Endothelial cell of umbilical vein (primary cell): ENCODE results near the gene UBASH3B. TPM values are rescaled to one million over a fixed set of nuclear protein-coding genes. Genes with fewer than 3 reads are reported as not detected.

Experiments
- BruUV-seq: library from RNA; stranded (reverse); fragments of 400-500 nt; replicated peaks from 2 replicates; lab custom pipeline; 2021; lab: Mats Ljungman, UMichigan
- CTCF ChIA-PET: fragments of 300-600, 350-600 bp; sonication (Branson Sonifier 250); formaldehyde crosslinking; loops from one replicate; lab custom pipeline; 2021; ENCODE audit warnings: antibody characterized with exemption, inconsistent platforms; lab: Charles Lee
- POLR2A ChIA-PET: fragments of 300-600, 350-600 bp; sonication (Branson Sonifier 250); formaldehyde crosslinking; loops from one replicate; lab custom pipeline; 2021; ENCODE audit warnings: antibody characterized with exemption, inconsistent platforms; lab: Charles Lee
- DNase-seq: peaks from one replicate; pipeline ENCODE4 v3.0.0-alpha.2; 2011; ENCODE audit warnings: low read depth, low spot score
- FAIRE-seq: peaks from 2 replicates; lab custom pipeline; 2011; peaks lifted over from hg19 to GRCh38; lab: Jason Lieb, UNC
- H2AFZ ChIP-seq: 2 replicates; pipeline ENCODE4 v1.6.0; 2012; ENCODE audit warnings: low read depth, low read length, control low read depth, inconsistent platforms
- H3K27ac ChIP-seq: 2 replicates; pipeline ENCODE4 v1.5.1; 2011; ENCODE audit warnings: low read depth, mild to moderate bottlenecking, control low read depth, low read length, moderate library complexity; ENCODE audit not compliant: insufficient read depth
- H3K27me3 ChIP-seq, 2 experiments: 2 replicates each; pipeline versions ENCODE4 v1.6.0 to v1.6.1; 2011; ENCODE audit warnings: low read length in 2 of 2, mixed read lengths in 1 of 2; ENCODE audit not compliant: control insufficient read depth in 2 of 2, insufficient read depth in 2 of 2
- H3K36me3 ChIP-seq, 2 experiments: 2 replicates in 1 of 2; 3 replicates in 1 of 2; pipeline ENCODE4 v1.5.1; 2011; ENCODE audit warnings: low read length in 2 of 2, mild to moderate bottlenecking in 1 of 2, moderate library complexity in 1 of 2; ENCODE audit not compliant: control insufficient read depth in 2 of 2, insufficient read depth in 2 of 2; ENCODE audit errors: extremely low read depth in 1 of 2
- H3K4me1 ChIP-seq: 3 replicates; pipeline ENCODE4 v1.5.1; 2011; ENCODE audit warnings: mild to moderate bottlenecking, low read length; ENCODE audit not compliant: control insufficient read depth, insufficient read depth; ENCODE audit errors: extremely low read depth
- H3K4me2 ChIP-seq: 2 replicates; pipeline ENCODE4 v1.6.1; 2011; ENCODE audit warnings: low read length, control low read depth, mixed read lengths; ENCODE audit not compliant: insufficient read depth
- H3K4me3 ChIP-seq, 3 experiments: fragments of 200-600 bp in 1 of 3; sonication (generic), shearing (Covaris generic) in 1 of 3; replicated peaks in 1 of 3; 2 replicates each; pipeline ENCODE4 v1.5.1; 2011 to 2016; ENCODE audit warnings: control low read depth in 3 of 3, low read length in 3 of 3, mild to moderate bottlenecking in 2 of 3, inconsistent platforms in 1 of 3, low read depth in 1 of 3, moderate library complexity in 1 of 3; ENCODE audit not compliant: insufficient read depth in 1 of 3
- H3K79me2 ChIP-seq: 2 replicates; pipeline ENCODE4 v1.6.0; 2012; ENCODE audit warnings: low read length, inconsistent platforms; ENCODE audit not compliant: control insufficient read depth, insufficient read depth
- H3K9ac ChIP-seq: replicated peaks from 2 replicates; pipeline ENCODE3; 2011; ENCODE audit warnings: low read length, control low read depth; ENCODE audit not compliant: insufficient read depth; ENCODE audit errors: extremely low read depth
- H3K9me1 ChIP-seq: replicated peaks from 3 replicates; pipeline ENCODE4 v1.6.0; 2011; ENCODE audit warnings: mild to moderate bottlenecking, low read length; ENCODE audit not compliant: control insufficient read depth, insufficient read depth; ENCODE audit errors: extremely low read depth
- H3K9me3 ChIP-seq: replicated peaks from 2 replicates; pipeline ENCODE4 v1.5.1; 2012; ENCODE audit warnings: low read length, inconsistent platforms; ENCODE audit not compliant: control insufficient read depth, insufficient read depth
- H4K20me1 ChIP-seq: replicated peaks from 2 replicates; pipeline ENCODE3; 2011; ENCODE audit warnings: mild to moderate bottlenecking, low read length; ENCODE audit not compliant: control insufficient read depth, insufficient read depth; ENCODE audit errors: extremely low read depth
- EZH2 ChIP-seq: IDR thresholded peaks from 2 replicates; pipeline ENCODE4 v1.6.1; 2012; ENCODE audit warnings: borderline replicate concordance, low read depth, mild to moderate bottlenecking, moderate library complexity, low read length, inconsistent platforms; ENCODE audit not compliant: severe bottlenecking
- FOS ChIP-seq: IDR thresholded peaks from 2 replicates; pipeline ENCODE4 v1.6.1; 2011; ENCODE audit warnings: mild to moderate bottlenecking, low read length, moderate library complexity, borderline replicate concordance; ENCODE audit not compliant: insufficient read depth
- GATA2 ChIP-seq: IDR thresholded peaks from 2 replicates; pipeline ENCODE4 v1.7.0; 2011; ENCODE audit warnings: low read depth, mild to moderate bottlenecking, moderate library complexity, mixed read lengths, low read length; ENCODE audit not compliant: insufficient read length, insufficient read depth
- JUN ChIP-seq: IDR thresholded peaks from 2 replicates; pipeline ENCODE4 v1.6.1; 2011; ENCODE audit warnings: borderline replicate concordance, low read depth; ENCODE audit not compliant: insufficient read length, insufficient read depth
- MYC ChIP-seq: IDR thresholded peaks from one replicate; pipeline ENCODE4 v1.6.1; 2011; ENCODE audit warnings: mild to moderate bottlenecking, low read depth, low read length
- POLR2A ChIP-seq: IDR thresholded peaks from 2 replicates; pipeline ENCODE4 v1.6.1; 2012; ENCODE audit warnings: low read depth, mild to moderate bottlenecking, control low read depth, low read length
- POLR2AphosphoS5 ChIP-seq: IDR thresholded peaks from 2 replicates; pipeline ENCODE4 v1.6.1; 2012; ENCODE audit warnings: low read depth, mild to moderate bottlenecking, control low read depth, low read length, moderate library complexity; ENCODE audit not compliant: insufficient read depth
- dilution Hi-C: fragments of 300-500 bp; cut with MboI; formaldehyde crosslinking; loops from one replicate; pipeline ENCODE4 v1.15.0; 2019; ENCODE audit warnings: low sequenced_read_pairs; ENCODE audit not compliant: extremely low pct_ligation_motif_present
- intact Hi-C: fragments of 100-400 bp; cut with micrococcal nuclease; formaldehyde crosslinking; loops from one replicate; pipeline ENCODE4 v1.10.0; 2022
- polyA plus RNA-seq, 4 experiments: library from polyadenylated mRNA; depleted of rRNA in 3 of 4; stranded (reverse) in 3 of 4; unstranded in 1 of 4; fragments of >200 nt; gene quantifications; 2 replicates each; pipeline versions ENCODE4 v1.2.1 to v1.2.3, GENCODE V29; 2011 to 2012; ENCODE audit warnings: missing spikeins in 1 of 4
- total RNA-seq: library from RNA; stranded (reverse); gene quantifications from 2 replicates; pipeline ENCODE4 v1.2.3, GENCODE V29; 2021
- TF ChIP-seq, protein P1 (sequence below): IDR thresholded peaks from 2 replicates; pipeline ENCODE4 v1.6.1; 2011; ENCODE audit not compliant: insufficient read depth, insufficient read length
- TF ChIP-seq, protein P2 (sequence below), 2 donors: IDR thresholded peaks; 1 replicate in 1 of 2; 2 replicates in 1 of 2; pipeline ENCODE4 v1.5.1; 2011; ENCODE audit warnings: low read length in 2 of 2, mild to moderate bottlenecking in 2 of 2, moderate library complexity in 2 of 2, control low read depth in 1 of 2, inconsistent platforms in 1 of 2, low read depth in 1 of 2; ENCODE audit not compliant: insufficient read depth in 1 of 2; ENCODE audit errors: extremely low read depth in 1 of 2

Gene UBASH3B
- total and polyA plus RNA-seq, 2 donors (not counting 3 experiments of a cell fraction or from before 2014, with no cell fraction given) = 23.7 to 38.1 TPM

GRCh38 chr11:122697636-122698167, 42.2 kb downstream of the UBASH3B start:
- Histone ChIP-seq H3K4me3 (no peak overlapping the region), H3K4me2 (no peak overlapping the region), H3K36me3 (no peaks in the 10 kb centered on the region), H3K27ac (no peak overlapping the region), H3K9me1 (no peaks in the 10 kb centered on the region), H3K27me3 (no peaks in the 10 kb centered on the region), H3K79me2 (peaks cover 6% of the 10 kb centered on the region), H3K9me3 (no peaks in the 10 kb centered on the region), H4K20me1 (no peaks in the 10 kb centered on the region), H3K9ac (no peak overlapping the region), H2AFZ (no peak overlapping the region), H3K4me1 (peaks cover 7% of the 10 kb centered on the region)
- ChIA-PET CTCF (interaction anchor here (2.1 to 2.6 kb wide), 2 partner anchors 14 to 83 kb away, joined by 10 to 14 read pairs; no protein-coding TSS in a partner anchor), POLR2A (no interaction called here)
- no peak for TF ChIP-seq JUN
- no TSS peak for BruUV-seq
- DNase-seq (no peak), FAIRE-seq (no peak)
- dilution Hi-C loops (no loop called here), intact Hi-C loops (no loop called here)

- Histone ChIP-seq H3K4me3 (no peak overlapping the region), H3K9me3 (no peaks in the 10 kb centered on the region), H3K4me2 (no peak overlapping the region), H3K79me2 (peaks cover 4% of the 10 kb centered on the region), H4K20me1 (no peaks in the 10 kb centered on the region), H3K36me3 (no peaks in the 10 kb centered on the region), H2AFZ (no peak overlapping the region), H3K9ac (no peak overlapping the region), H3K9me1 (no peaks in the 10 kb centered on the region), H3K4me1 (peaks cover 13% of the 10 kb centered on the region), H3K27ac (no peak overlapping the region), H3K27me3 (no peaks in the 10 kb centered on the region)
- TF ChIP-seq MYC (no peak), POLR2AphosphoS5 (no peak), JUN (no peak), FOS (no peak), POLR2A (no peak), GATA2 (no peak), EZH2 (no peak)
- TF ChIP-seq, protein P1, sequence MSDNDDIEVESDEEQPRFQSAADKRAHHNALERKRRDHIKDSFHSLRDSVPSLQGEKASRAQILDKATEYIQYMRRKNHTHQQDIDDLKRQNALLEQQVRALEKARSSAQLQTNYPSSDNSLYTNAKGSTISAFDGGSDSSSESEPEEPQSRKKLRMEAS = no peak
- TF ChIP-seq, protein P2, sequence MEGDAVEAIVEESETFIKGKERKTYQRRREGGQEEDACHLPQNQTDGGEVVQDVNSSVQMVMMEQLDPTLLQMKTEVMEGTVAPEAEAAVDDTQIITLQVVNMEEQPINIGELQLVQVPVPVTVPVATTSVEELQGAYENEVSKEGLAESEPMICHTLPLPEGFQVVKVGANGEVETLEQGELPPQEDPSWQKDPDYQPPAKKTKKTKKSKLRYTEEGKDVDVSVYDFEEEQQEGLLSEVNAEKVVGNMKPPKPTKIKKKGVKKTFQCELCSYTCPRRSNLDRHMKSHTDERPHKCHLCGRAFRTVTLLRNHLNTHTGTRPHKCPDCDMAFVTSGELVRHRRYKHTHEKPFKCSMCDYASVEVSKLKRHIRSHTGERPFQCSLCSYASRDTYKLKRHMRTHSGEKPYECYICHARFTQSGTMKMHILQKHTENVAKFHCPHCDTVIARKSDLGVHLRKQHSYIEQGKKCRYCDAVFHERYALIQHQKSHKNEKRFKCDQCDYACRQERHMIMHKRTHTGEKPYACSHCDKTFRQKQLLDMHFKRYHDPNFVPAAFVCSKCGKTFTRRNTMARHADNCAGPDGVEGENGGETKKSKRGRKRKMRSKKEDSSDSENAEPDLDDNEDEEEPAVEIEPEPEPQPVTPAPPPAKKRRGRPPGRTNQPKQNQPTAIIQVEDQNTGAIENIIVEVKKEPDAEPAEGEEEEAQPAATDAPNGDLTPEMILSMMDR (IDR thresholded peaks at IDR 0.05; ENCODE audit: extremely low read depth in 1 of 2, insufficient read depth in 1 of 2, low read depth in 1 of 2, low read length in 2 of 2) = no peak
- DNase-seq = no peak
- BruUV-seq = no TSS peak
- ChIA-PET POLR2A (no interaction called here), CTCF (no interaction called here)
- intact Hi-C loops (no loop called here), dilution Hi-C loops (no loop called here)
- FAIRE-seq = no peak
Measured at GRCh38 chr11:122698392-122698791, 42.9 kb downstream of the UBASH3B start.
